H1 (cell line): ENCODE measurements around the gene EZH2. TPM values are rescaled to one million over a fixed set of nuclear protein-coding genes. Genes with fewer than 3 reads are reported as not detected.

ENCODE experiments used
- CTCF ChIA-PET: fragments of 300-600 bp; sonication (Branson Sonifier 250); formaldehyde crosslinking; loops from one replicate; lab custom pipeline; 2021; ENCODE audit not compliant: partially characterized antibody; lab: Charles Lee
- POLR2A ChIA-PET: fragments of 300-600 bp; sonication (Branson Sonifier 250); formaldehyde crosslinking; loops from one replicate; lab custom pipeline; 2021; ENCODE audit warnings: inconsistent platforms; ENCODE audit not compliant: partially characterized antibody; lab: Charles Lee
- DNase-seq, 2 experiments: peaks; one replicate each; pipeline versions ENCODE4 v3.0.0 to v3.0.0-alpha.2; 2010 to 2022; ENCODE audit warnings: low spot score in 2 of 2, low read depth in 1 of 2, mixed read lengths in 1 of 2
- FAIRE-seq: peaks from 2 replicates; lab custom pipeline; 2011; peaks lifted over from hg19 to GRCh38; lab: Jason Lieb, UNC
- H2AFZ ChIP-seq: 2 replicates; pipeline ENCODE4 v1.8.1; 2012; ENCODE audit warnings: low read length, inconsistent platforms
- H2AK5ac ChIP-seq: 2 replicates; pipeline ENCODE4 v1.6.1; 2013; ENCODE audit warnings: low read depth, low read length
- H2BK120ac ChIP-seq: replicated peaks from 2 replicates; pipeline ENCODE3; 2013; ENCODE audit warnings: low read depth, low read length, inconsistent platforms
- H2BK12ac ChIP-seq: 2 replicates; pipeline ENCODE4 v1.6.1; 2013; ENCODE audit warnings: low read depth, low read length
- H2BK15ac ChIP-seq: 2 replicates; pipeline ENCODE4 v1.6.1; 2013; ENCODE audit warnings: low read length
- H2BK20ac ChIP-seq: 2 replicates; pipeline ENCODE4 v1.6.1; 2013; ENCODE audit warnings: low read length
- H2BK5ac ChIP-seq: 2 replicates; pipeline ENCODE4 v1.6.1; 2013; ENCODE audit warnings: low read depth, low read length
- H3K14ac ChIP-seq: 2 replicates; pipeline ENCODE4 v1.6.1; 2013; ENCODE audit warnings: inconsistent platforms; ENCODE audit not compliant: insufficient read length
- H3K18ac ChIP-seq: 2 replicates; pipeline ENCODE4 v1.6.1; 2013; ENCODE audit warnings: low read length; ENCODE audit errors: extremely low read depth
- H3K23ac ChIP-seq: 2 replicates; pipeline ENCODE4 v1.6.1; 2013; ENCODE audit warnings: inconsistent platforms; ENCODE audit not compliant: insufficient read length
- H3K23me2 ChIP-seq: 2 replicates; pipeline ENCODE4 v1.6.1; 2013; ENCODE audit warnings: low read depth, low read length
- H3K27ac ChIP-seq: 2 replicates; pipeline ENCODE4 v1.6.1; 2011; ENCODE audit warnings: low read depth, low read length, inconsistent platforms
- H3K27me3 ChIP-seq, 4 experiments: replicated peaks in 1 of 4; 1 replicate in 1 of 4; 2 replicates in 3 of 4; pipeline versions ENCODE4 v1.6.1 to v1.8.1; 2011 to 2013; ENCODE audit warnings: low read length in 3 of 4, mild to moderate bottlenecking in 3 of 4, inconsistent platforms in 2 of 4, mixed read lengths in 2 of 4, moderate library complexity in 1 of 4; ENCODE audit not compliant: control insufficient read depth in 3 of 4, insufficient read depth in 3 of 4; ENCODE audit errors: extremely low read depth in 1 of 4
- H3K36me3 ChIP-seq, 4 experiments: 2 replicates each; pipeline versions ENCODE4 v1.6.1 to v1.8.1; 2011 to 2013; ENCODE audit warnings: mild to moderate bottlenecking in 4 of 4, low read length in 3 of 4, moderate library complexity in 2 of 4, control low read depth in 1 of 4, inconsistent platforms in 1 of 4; ENCODE audit not compliant: insufficient read depth in 4 of 4, control insufficient read depth in 2 of 4
- H3K4ac ChIP-seq: replicated peaks from 2 replicates; pipeline ENCODE3; 2013; ENCODE audit warnings: low read length, low read depth, mixed read lengths, inconsistent platforms; ENCODE audit not compliant: insufficient read length
- H3K4me1 ChIP-seq, 4 experiments: replicated peaks in 1 of 4; 1 replicate in 1 of 4; 2 replicates in 3 of 4; pipeline versions ENCODE4 v1.6.1 to v1.8.1; 2011 to 2013; ENCODE audit warnings: low read length in 3 of 4, inconsistent platforms in 2 of 4, mixed read lengths in 1 of 4; ENCODE audit not compliant: insufficient read depth in 4 of 4, control insufficient read depth in 3 of 4
- H3K4me2 ChIP-seq, 2 experiments: 2 replicates each; pipeline versions ENCODE4 v1.6.1 to v1.8.1; 2011 to 2013; ENCODE audit warnings: low read depth in 2 of 2, low read length in 2 of 2, control low read depth in 1 of 2, inconsistent platforms in 1 of 2, mild to moderate bottlenecking in 1 of 2; ENCODE audit not compliant: insufficient read depth in 1 of 2
- H3K4me3 ChIP-seq, 4 experiments: fragments of 200-600, 300-600 bp in 1 of 4; sonication (generic), shearing (Covaris generic), sonication (Bioruptor Twin) in 1 of 4; 2 replicates each; pipeline versions ENCODE4 v1.5.1 to v1.8.1; 2011 to 2016; ENCODE audit warnings: low read length in 4 of 4, low read depth in 3 of 4, control low read depth in 2 of 4, inconsistent platforms in 2 of 4, mild to moderate bottlenecking in 2 of 4, mixed read lengths in 1 of 4, moderate library complexity in 1 of 4; ENCODE audit not compliant: insufficient read depth in 2 of 4; ENCODE audit errors: extremely low read depth in 1 of 4
- H3K56ac ChIP-seq: replicated peaks from 2 replicates; pipeline ENCODE3; 2013; ENCODE audit warnings: low read depth, mild to moderate bottlenecking, mixed read lengths, low read length, inconsistent platforms; ENCODE audit not compliant: insufficient read length
- H3K79me1 ChIP-seq: 2 replicates; pipeline ENCODE4 v1.6.1; 2013; ENCODE audit warnings: low read depth, low read length, control low read depth
- H3K79me2 ChIP-seq, 2 experiments: 2 replicates each; pipeline versions ENCODE4 v1.6.1 to v1.8.1; 2012 to 2013; ENCODE audit warnings: low read length in 2 of 2, mild to moderate bottlenecking in 2 of 2, inconsistent platforms in 1 of 2; ENCODE audit not compliant: insufficient read depth in 2 of 2, control insufficient read depth in 1 of 2
- H3K9ac ChIP-seq, 4 experiments: replicated peaks in 1 of 4; 1 replicate in 1 of 4; 2 replicates in 3 of 4; pipeline versions ENCODE4 v1.6.1 to v1.8.1; 2011 to 2013; ENCODE audit warnings: low read depth in 3 of 4, low read length in 3 of 4, control low read depth in 2 of 4, mild to moderate bottlenecking in 2 of 4, moderate library complexity in 2 of 4, inconsistent platforms in 1 of 4; ENCODE audit errors: extremely low read depth in 1 of 4
- H3K9me3 ChIP-seq, 2 experiments: 2 replicates each; pipeline versions ENCODE4 v1.6.1 to v1.8.1; 2012 to 2013; ENCODE audit warnings: mild to moderate bottlenecking in 2 of 2, moderate library complexity in 2 of 2, control low read depth in 1 of 2, inconsistent platforms in 1 of 2, low read depth in 1 of 2, low read length in 1 of 2, mixed read lengths in 1 of 2; ENCODE audit not compliant: insufficient read depth in 2 of 2
- H4K20me1 ChIP-seq, 2 experiments: replicated peaks in 1 of 2; 2 replicates each; pipeline versions ENCODE3 to v1.8.1; 2011 to 2013; ENCODE audit warnings: inconsistent platforms in 2 of 2, low read length in 2 of 2, mild to moderate bottlenecking in 1 of 2; ENCODE audit not compliant: insufficient read depth in 2 of 2, control insufficient read depth in 1 of 2
- H4K5ac ChIP-seq: 2 replicates; pipeline ENCODE4 v1.6.1; 2013; ENCODE audit warnings: low read length, low read depth, mixed read lengths, inconsistent platforms; ENCODE audit not compliant: insufficient read length
- H4K8ac ChIP-seq: 2 replicates; pipeline ENCODE4 v1.8.0; 2013; ENCODE audit warnings: mild to moderate bottlenecking, moderate library complexity, low read length, inconsistent platforms; ENCODE audit not compliant: insufficient read depth; ENCODE audit errors: extremely low read depth
- H4K91ac ChIP-seq: replicated peaks from 2 replicates; pipeline ENCODE3; 2013; ENCODE audit warnings: low read length, mixed read lengths, inconsistent platforms; ENCODE audit not compliant: insufficient read length
- BCL11A ChIP-seq, 2 experiments: IDR thresholded peaks; one replicate each; pipeline ENCODE4 v1.6.1; 2011; ENCODE audit warnings: low read depth in 2 of 2, low read length in 2 of 2, mild to moderate bottlenecking in 2 of 2
- CEBPB ChIP-seq: IDR thresholded peaks from 2 replicates; pipeline ENCODE4 v1.6.1; 2012; ENCODE audit warnings: low read depth, low read length
- EP300 ChIP-seq, 2 experiments: IDR thresholded peaks; 1 replicate in 1 of 2; 2 replicates in 1 of 2; pipeline ENCODE4 v1.6.1; 2011 to 2012; ENCODE audit warnings: low read depth in 2 of 2, low read length in 2 of 2, mild to moderate bottlenecking in 2 of 2, borderline replicate concordance in 1 of 2, inconsistent platforms in 1 of 2, moderate library complexity in 1 of 2
- GABPA ChIP-seq: IDR thresholded peaks from 2 replicates; pipeline ENCODE4 v1.6.1; 2011; ENCODE audit warnings: mild to moderate bottlenecking, low read length, moderate library complexity, borderline replicate concordance; ENCODE audit not compliant: insufficient read depth
- POU5F1 ChIP-seq: IDR thresholded peaks from 2 replicates; pipeline ENCODE4 v1.6.1; 2011; ENCODE audit warnings: low read depth, mild to moderate bottlenecking, low read length, moderate library complexity
- RBBP5 ChIP-seq: IDR thresholded peaks from 2 replicates; pipeline ENCODE4 v1.7.1; 2012; ENCODE audit warnings: low read depth, mild to moderate bottlenecking, inconsistent platforms, low read length, moderate library complexity, borderline replicate concordance
- RFX5 ChIP-seq: IDR thresholded peaks from 2 replicates; pipeline ENCODE4 v1.6.1; 2011; ENCODE audit warnings: low read depth, low read length, improper control_type of control experiment, borderline replicate concordance
- SIX5 ChIP-seq: IDR thresholded peaks from 2 replicates; pipeline ENCODE4 v1.6.1; 2011; ENCODE audit warnings: mild to moderate bottlenecking, low read depth, low read length
- WGBS, 2 experiments: shearing (Covaris generic) in 1 of 2; methylation state at CpG; one replicate each; pipeline versions ENCODE4 v1.1.6 to v1.1.7; 2013 to 2015; ENCODE audit warnings: low lambda C conversion rate in 2 of 2, mixed read lengths in 2 of 2, inconsistent platforms in 1 of 2, low coverage in 1 of 2, missing lambda C conversion rate in 1 of 2; ENCODE audit not compliant: insufficient replicate concordance in 2 of 2, insufficient coverage in 1 of 2, insufficient read length in 1 of 2; ENCODE audit errors: extremely low coverage in 1 of 2, missing lambda C conversion rate in 1 of 2; 5-methylcytosine and 5-hydroxymethylcytosine counted together
- polyA plus RNA-seq, 7 experiments: library from polyadenylated mRNA; depleted of rRNA in 3 of 7; stranded (reverse) in 5 of 7; unstranded in 2 of 7; fragments of >200 nt in 5 of 7; fragments of 200-250 nt in 2 of 7; gene quantifications; 1 replicate in 5 of 7; 2 replicates in 1 of 7; 4 replicates in 1 of 7; pipeline versions ENCODE4 v1.2.1 to v1.2.3, GENCODE V29; 2011 to 2013; ENCODE audit warnings: missing spikeins in 2 of 7, mixed read lengths in 2 of 7
- total RNA-seq: library from RNA; stranded (reverse); fragmentation: NEBNext Ultra II Directional; extraction: Animal tissue kit (Norgen Biotek cat#: 25700); gene quantifications from 2 replicates; pipeline ENCODE4 v1.2.1, GENCODE V29; 2021

EZH2 gene
- total and polyA plus RNA-seq, 2 of the 8 experiments (the other 6 are each of a cell fraction or from before 2014, with no cell fraction given), result 28.9 to 49.0 TPM

DNA sequence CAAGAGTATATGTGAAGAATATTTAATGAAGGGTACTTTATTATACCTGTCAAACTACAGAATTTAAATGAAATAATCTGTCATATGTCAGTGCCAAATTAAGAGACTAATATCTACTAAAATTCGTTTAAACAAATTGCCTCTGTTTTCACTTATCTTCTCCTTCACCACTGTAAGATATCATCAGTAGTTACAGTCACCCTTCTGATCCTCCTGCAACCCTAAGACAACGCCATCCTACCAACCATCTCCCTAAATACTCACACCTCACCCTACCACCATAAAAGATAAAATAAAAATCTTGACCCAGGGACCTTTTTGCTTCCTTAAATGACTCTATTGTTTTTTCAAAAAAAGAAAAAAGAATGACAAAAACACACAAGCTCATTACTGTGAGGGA lies 20.8 kb downstream of the EZH2 start:
- Histone ChIP-seq H3K79me2 (peaks cover 9 to 98% of the 10 kb centered on the region in 2 experiments), H2BK5ac (no peak overlapping the region), H2BK15ac (no peak overlapping the region), H3K14ac (no peak overlapping the region), H2BK12ac (no peak overlapping the region), H3K4ac (no peak overlapping the region), H3K4me3 (no peak overlapping the region), H3K23ac (no peak overlapping the region), H3K9ac (no peak overlapping the region), H4K20me1 (peaks cover 7 to 13% of the 10 kb centered on the region in 2 experiments), H3K79me1 (peaks cover 3% of the 10 kb centered on the region; the same call in 1 of the 2 replicates), H4K91ac (no peak overlapping the region), H3K4me2 (no peak overlapping the region), H3K27ac (no peak overlapping the region), H2BK120ac (no peak overlapping the region), H3K27me3 (no peaks in the 10 kb centered on the region), H3K56ac (no peak overlapping the region), H4K5ac (no peak overlapping the region), H3K36me3 (no peaks in the 10 kb centered on the region; a peak in 1 of 8 replicates), H3K4me1 (peaks cover 0 to 17% (median 6%) of the 10 kb centered on the region in 4 experiments; a peak in 3 of 7 replicates), H4K8ac (no peak overlapping the region), H2BK20ac (no peak overlapping the region), H3K23me2 (no peaks in the 10 kb centered on the region), H3K18ac (no peak overlapping the region), H2AK5ac (no peak overlapping the region), H3K9me3 (peaks cover 0 to 9% of the 10 kb centered on the region in 2 experiments; a peak in 1 of 4 replicates), H2AFZ (no peak overlapping the region)
- WGBS, 2 experiments, result 85 to 100% methylated on average over 1 to 2 of the region's 2 CpGs
- no peak for TF ChIP-seq CEBPB
- no peak for TF ChIP-seq GABPA
- TF ChIP-seq RFX5, result no peak
- TF ChIP-seq RBBP5, result no peak
- TF ChIP-seq EP300 (IDR thresholded peaks at IDR 0.05; ENCODE audit: borderline replicate concordance in 1 of 2, low read depth in 2 of 2, low read length in 2 of 2), result no peak
- TF ChIP-seq SIX5, result no peak
- TF ChIP-seq BCL11A (IDR thresholded peaks at IDR 0.05; ENCODE audit: low read depth in 2 of 2, low read length in 2 of 2), result no peak
- TF ChIP-seq POU5F1, result no peak
- ChIA-PET POLR2A (interaction anchor here (0.6 to 1.7 kb wide), 2 partner anchors 11 to 238 kb away, joined by 3 to 6 read pairs; no protein-coding TSS in a partner anchor), CTCF (interaction anchor here (0.6 kb wide), 2 partner anchors 41 to 75 kb away, joined by 3 to 4 read pairs; no protein-coding TSS in a partner anchor)
- no peak for FAIRE-seq
- DNase-seq, result no peak
